Osteocyte (in vitro differentiated cells): ENCODE results near the gene HMSD. TPM values are rescaled to one million over a fixed set of nuclear protein-coding genes. Genes with fewer than 3 reads are reported as not detected.

Experiments used
- DNase-seq: peaks from one replicate; pipeline ENCODE4 v3.0.0; 2021; ENCODE audit warnings: mixed read lengths; ENCODE audit not compliant: unreplicated experiment; ENCODE audit errors: extremely low spot score
- H3K27ac Mint-ChIP-seq: one replicate; pipeline ENCODE4 v1.8.0; 2021; ENCODE audit warnings: mild to moderate bottlenecking, mixed read lengths; ENCODE audit not compliant: unreplicated experiment
- H3K27me3 Mint-ChIP-seq: one replicate; pipeline ENCODE4 v1.8.0; 2021; ENCODE audit warnings: mixed read lengths; ENCODE audit not compliant: unreplicated experiment
- H3K36me3 Mint-ChIP-seq: one replicate; pipeline ENCODE4 v1.8.0; 2021; ENCODE audit warnings: mixed read lengths; ENCODE audit not compliant: unreplicated experiment
- H3K4me1 Mint-ChIP-seq: one replicate; pipeline ENCODE4 v1.8.0; 2021; ENCODE audit warnings: mixed read lengths; ENCODE audit not compliant: unreplicated experiment
- H3K4me3 Mint-ChIP-seq: one replicate; pipeline ENCODE4 v1.8.0; 2021; ENCODE audit warnings: mild to moderate bottlenecking, moderate library complexity, mixed read lengths; ENCODE audit not compliant: unreplicated experiment
- H3K9me3 Mint-ChIP-seq: one replicate; pipeline ENCODE4 v1.8.0; 2021; ENCODE audit warnings: mixed read lengths; ENCODE audit not compliant: unreplicated experiment
- total RNA-seq: library from RNA; stranded (reverse); gene quantifications from 2 replicates; pipeline ENCODE4 v1.2.1, GENCODE V29; 2021
- TF ChIP-seq, protein P1 (sequence below): fragments of 200-600 bp; sonication (generic); IDR thresholded peaks from 2 replicates; pipeline ENCODE4 v1.5.0; 2021; ENCODE audit warnings: antibody characterized with exemption, mild to moderate bottlenecking, moderate library complexity

HMSD gene
- total RNA-seq, 1 donor from 2014 or later: not detected

DNA sequence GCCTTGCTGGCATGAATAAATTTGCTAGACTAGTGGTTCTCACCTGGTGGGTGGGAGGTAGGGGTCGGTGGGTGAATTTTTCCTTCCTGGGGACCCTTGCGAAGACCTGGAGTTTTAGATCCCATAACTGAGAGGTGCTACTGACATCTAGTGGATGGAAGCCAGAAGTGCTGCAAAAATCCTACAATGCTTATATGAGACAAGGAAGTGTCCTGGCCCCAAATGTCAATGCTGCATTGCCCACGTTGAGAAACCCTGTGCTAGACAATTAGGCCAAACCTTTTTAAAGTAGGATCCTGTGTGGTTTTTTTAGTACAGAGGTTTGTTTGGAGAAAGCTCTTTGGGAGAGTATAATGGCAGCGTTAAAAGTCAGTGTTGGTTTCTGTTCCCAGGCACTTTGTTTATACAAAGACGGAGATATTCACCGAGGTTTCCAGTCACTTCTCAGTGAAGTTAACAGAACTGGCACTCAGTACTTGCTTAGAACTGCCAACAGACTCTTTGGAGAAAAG lies 30.4 kb downstream of the HMSD start:
- H3K27ac Mint-ChIP-seq: peak overlapping the region; percentile 83
- no peaks in the 10 kb centered on the region for H3K27me3 Mint-ChIP-seq
- peaks cover 4% of the 10 kb centered on the region for H3K36me3 Mint-ChIP-seq
- H3K9me3 Mint-ChIP-seq: no peaks in the 10 kb centered on the region
- TF ChIP-seq, protein P1, sequence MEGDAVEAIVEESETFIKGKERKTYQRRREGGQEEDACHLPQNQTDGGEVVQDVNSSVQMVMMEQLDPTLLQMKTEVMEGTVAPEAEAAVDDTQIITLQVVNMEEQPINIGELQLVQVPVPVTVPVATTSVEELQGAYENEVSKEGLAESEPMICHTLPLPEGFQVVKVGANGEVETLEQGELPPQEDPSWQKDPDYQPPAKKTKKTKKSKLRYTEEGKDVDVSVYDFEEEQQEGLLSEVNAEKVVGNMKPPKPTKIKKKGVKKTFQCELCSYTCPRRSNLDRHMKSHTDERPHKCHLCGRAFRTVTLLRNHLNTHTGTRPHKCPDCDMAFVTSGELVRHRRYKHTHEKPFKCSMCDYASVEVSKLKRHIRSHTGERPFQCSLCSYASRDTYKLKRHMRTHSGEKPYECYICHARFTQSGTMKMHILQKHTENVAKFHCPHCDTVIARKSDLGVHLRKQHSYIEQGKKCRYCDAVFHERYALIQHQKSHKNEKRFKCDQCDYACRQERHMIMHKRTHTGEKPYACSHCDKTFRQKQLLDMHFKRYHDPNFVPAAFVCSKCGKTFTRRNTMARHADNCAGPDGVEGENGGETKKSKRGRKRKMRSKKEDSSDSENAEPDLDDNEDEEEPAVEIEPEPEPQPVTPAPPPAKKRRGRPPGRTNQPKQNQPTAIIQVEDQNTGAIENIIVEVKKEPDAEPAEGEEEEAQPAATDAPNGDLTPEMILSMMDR: peak; percentile 92
- peaks cover 27% of the 10 kb centered on the region for H3K4me1 Mint-ChIP-seq
- DNase-seq: no peak
- peak overlapping the region; percentile 62 for H3K4me3 Mint-ChIP-seq

- Mint-ChIP-seq H3K4me3 (peak overlapping the region; percentile 26), H3K27ac (peak overlapping the region; percentile 83), H3K27me3 (no peaks in the 10 kb centered on the region), H3K9me3 (no peaks in the 10 kb centered on the region), H3K4me1 (peaks cover 23% of the 10 kb centered on the region), H3K36me3 (peaks cover 9% of the 10 kb centered on the region)
- no peak for DNase-seq
- TF ChIP-seq, protein P1: no peak
These were observed 30.9 kb downstream of the HMSD start for GRCh38 chr18:63980027-63980426.

- DNase-seq: no peak
- peaks cover 15% of the 10 kb centered on the region for H3K4me1 Mint-ChIP-seq
- no peak overlapping the region for H3K27ac Mint-ChIP-seq
- no peaks in the 10 kb centered on the region for H3K27me3 Mint-ChIP-seq
- H3K4me3 Mint-ChIP-seq: no peak overlapping the region
- H3K36me3 Mint-ChIP-seq: peaks cover 11% of the 10 kb centered on the region
- no peaks in the 10 kb centered on the region for H3K9me3 Mint-ChIP-seq
- TF ChIP-seq, protein P1: no peak
These were observed 31.9 kb downstream of the HMSD start for GRCh38 chr18:63980896-63981460.

GRCh38 chr18:63981719-63982118 lies 32.6 kb downstream of the HMSD start:
- H3K4me1 Mint-ChIP-seq: peaks cover 15% of the 10 kb centered on the region
- no peak for DNase-seq
- TF ChIP-seq, protein P1: no peak
- no peak overlapping the region for H3K27ac Mint-ChIP-seq
- H3K9me3 Mint-ChIP-seq: no peaks in the 10 kb centered on the region
- peaks cover 14% of the 10 kb centered on the region for H3K36me3 Mint-ChIP-seq
- H3K27me3 Mint-ChIP-seq: no peaks in the 10 kb centered on the region
- no peak overlapping the region for H3K4me3 Mint-ChIP-seq

DNA sequence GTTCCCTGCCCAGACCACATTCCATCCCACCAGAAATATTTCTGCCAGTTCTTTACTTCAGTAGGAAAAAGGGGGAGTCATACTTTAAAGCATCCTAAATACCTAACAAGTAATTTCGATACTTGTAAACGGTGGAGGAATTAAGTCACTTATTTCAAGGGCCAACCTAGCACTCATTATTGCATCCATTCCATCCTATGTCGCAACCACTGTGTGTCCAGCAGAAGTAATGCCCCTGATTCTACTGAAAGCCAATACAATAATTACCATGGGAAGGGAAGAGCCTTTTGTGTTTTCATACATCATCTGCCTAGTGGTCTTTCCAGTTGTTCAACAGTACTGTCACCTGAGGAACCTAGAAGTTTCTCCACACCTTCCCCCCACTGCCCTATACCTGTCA lies 33.3 kb downstream of the HMSD start:
- no peak for DNase-seq
- TF ChIP-seq, protein P1: no peak
- H3K9me3 Mint-ChIP-seq: no peaks in the 10 kb centered on the region
- no peak overlapping the region for H3K27ac Mint-ChIP-seq
- H3K4me1 Mint-ChIP-seq: peaks cover 15% of the 10 kb centered on the region
- H3K4me3 Mint-ChIP-seq: no peak overlapping the region
- peaks cover 14% of the 10 kb centered on the region for H3K36me3 Mint-ChIP-seq
- no peaks in the 10 kb centered on the region for H3K27me3 Mint-ChIP-seq
